K562 (cell line): ENCODE results near the gene AGFG2. TPM values are rescaled to one million over a fixed set of nuclear protein-coding genes. Genes with fewer than 3 reads are reported as not detected.

Source experiments
- ATAC-seq: fragments of 200-7000 bp; cut with Tn5 transposase; 3 replicates; pipeline ENCODE4 v1.9.1; 2020; ENCODE audit warnings: moderate library complexity
- BruUV-seq: library from RNA; stranded (reverse); fragments of 400-500 nt; replicated peaks from 2 replicates; lab custom pipeline; 2021; lab: Mats Ljungman, UMichigan
- CTCF ChIA-PET: fragments of 300-600 bp; formaldehyde crosslinking; extraction: SDS; loops from one replicate; lab custom pipeline; 2021; ENCODE audit warnings: low intra/inter-chr PET ratio; lab: Yijun Ruan, JAX
- POLR2A ChIA-PET: fragments of 300-600, 350-650 bp; sonication (Branson Sonifier 250); formaldehyde crosslinking; extraction: SDS; loops from one replicate; lab custom pipeline; 2021; ENCODE audit warnings: antibody characterized with exemption, inconsistent platforms; lab: Yijun Ruan, JAX
- DNase-seq, 4 experiments: peaks; one replicate each; pipeline versions ENCODE4 v3.0.0 to v3.0.0-alpha.2; 2011 to 2018; ENCODE audit warnings: low spot score in 3 of 4, mixed read lengths in 3 of 4; ENCODE audit errors: extremely low read depth in 1 of 4
- FAIRE-seq: peaks from 2 replicates; lab custom pipeline; 2011; peaks lifted over from hg19 to GRCh38; lab: Jason Lieb, UNC
- H2AFZ ChIP-seq: 2 replicates; pipeline ENCODE4 v1.6.0; 2011; ENCODE audit warnings: low read depth, low read length, control low read depth, inconsistent platforms
- H3K27ac ChIP-seq: fragments of 200-600 bp; 3 replicates; pipeline ENCODE4 v1.8.0; 2011; ENCODE audit warnings: low read depth, mild to moderate bottlenecking, control low read depth, inconsistent platforms, low read length, moderate library complexity, mixed read lengths; ENCODE audit errors: extremely low read depth
- H3K27me3 ChIP-seq, 2 experiments: fragments of 300-600 bp in 1 of 2; 2 replicates in 1 of 2; 3 replicates in 1 of 2; pipeline versions ENCODE4 v1.6.0 to v1.8.0; 2011; ENCODE audit warnings: inconsistent platforms in 2 of 2, low read length in 2 of 2, mild to moderate bottlenecking in 1 of 2, mixed read lengths in 1 of 2, moderate library complexity in 1 of 2; ENCODE audit not compliant: control insufficient read depth in 2 of 2, insufficient read depth in 2 of 2
- H3K36me3 ChIP-seq: fragments of 300-600 bp; 3 replicates; pipeline ENCODE4 v1.8.0; 2011; ENCODE audit warnings: mild to moderate bottlenecking, low read length, inconsistent platforms; ENCODE audit not compliant: control insufficient read depth, insufficient read depth
- H3K4me1 ChIP-seq, 2 experiments: fragments of 200-600 bp in 1 of 2; replicated peaks in 1 of 2; 2 replicates in 1 of 2; 3 replicates in 1 of 2; pipeline versions ENCODE4 v1.5.1 to v1.8.0; 2011; ENCODE audit warnings: inconsistent platforms in 2 of 2, low read length in 2 of 2, mild to moderate bottlenecking in 1 of 2, mixed read lengths in 1 of 2, moderate library complexity in 1 of 2; ENCODE audit not compliant: control insufficient read depth in 2 of 2, insufficient read depth in 2 of 2
- H3K4me2 ChIP-seq: 2 replicates; pipeline ENCODE4 v1.6.1; 2011; ENCODE audit warnings: low read length, control low read depth, inconsistent platforms, mixed read lengths; ENCODE audit not compliant: insufficient read depth
- H3K4me3 ChIP-seq: fragments of 200-600 bp; sonication (generic), shearing (Covaris generic); 2 replicates; pipeline ENCODE4 v1.5.1; 2016; ENCODE audit warnings: control low read depth, inconsistent platforms
- H3K79me2 ChIP-seq: fragments of 200-600 bp; 3 replicates; pipeline ENCODE4 v1.8.0; 2011; ENCODE audit warnings: low read length, inconsistent platforms; ENCODE audit not compliant: control insufficient read depth, insufficient read depth
- H3K9ac ChIP-seq, 2 experiments: 2 replicates each; pipeline versions ENCODE4 v1.6.0 to v1.6.1; 2011; ENCODE audit warnings: low read depth in 2 of 2, low read length in 2 of 2, control low read depth in 1 of 2, inconsistent platforms in 1 of 2, mild to moderate bottlenecking in 1 of 2, mixed read lengths in 1 of 2; ENCODE audit not compliant: insufficient read depth in 1 of 2
- H3K9me1 ChIP-seq: one replicate; pipeline ENCODE4 v1.6.0; 2011; ENCODE audit warnings: inconsistent platforms, mild to moderate bottlenecking, low read length, moderate library complexity; ENCODE audit not compliant: control insufficient read depth, insufficient read depth
- H3K9me3 ChIP-seq: replicated peaks from 2 replicates; pipeline ENCODE4 v1.5.1; 2011; ENCODE audit warnings: low read depth, low read length, inconsistent platforms; ENCODE audit not compliant: control insufficient read depth, insufficient read depth
- H4K20me1 ChIP-seq: replicated peaks from 2 replicates; pipeline ENCODE4 v1.6.1; 2011; ENCODE audit warnings: low read length, inconsistent platforms, mixed read lengths; ENCODE audit not compliant: control insufficient read depth, insufficient read depth
- CHD4 ChIP-seq: fragments of 200-600 bp; sonication (generic); IDR thresholded peaks from 3 replicates; pipeline ENCODE4 v1.6.1; 2012; ENCODE audit warnings: low read depth, mild to moderate bottlenecking, mixed read lengths, low read length, inconsistent platforms; ENCODE audit not compliant: insufficient read depth, insufficient replicate concordance, poor library complexity, severe bottlenecking
- CSDE1 ChIP-seq, 2 experiments: fragments of 450-650 bp; IDR thresholded peaks; 2 replicates each; pipeline ENCODE4 v1.6.1; 2016; ENCODE audit warnings: mild to moderate bottlenecking in 1 of 2
- KAT2B ChIP-seq: IDR thresholded peaks from one replicate; pipeline ENCODE4 v1.6.1; 2012; ENCODE audit warnings: low read depth, mild to moderate bottlenecking, control low read depth, inconsistent platforms, low read length, moderate library complexity
- NFXL1 ChIP-seq: fragments of 450-650 bp; formaldehyde crosslinking; IDR thresholded peaks from 2 replicates; pipeline ENCODE4 v1.4.0; 2021; ENCODE audit warnings: mild to moderate bottlenecking
- NR2C2 ChIP-seq, 2 experiments: fragments of 200-800 bp in 1 of 2; sonication (Bioruptor generic) in 1 of 2; sonication (generic) in 1 of 2; formaldehyde crosslinking in 1 of 2; IDR thresholded peaks; 2 replicates each; pipeline versions ENCODE4 v1.6.1 to v1.8.0; 2016 to 2022; ENCODE audit warnings: mild to moderate bottlenecking in 1 of 2, missing compliant biosample characterization in 1 of 2, missing genetic modification characterization in 1 of 2, missing genetic modification reagents in 1 of 2
- SIN3A ChIP-seq, 2 experiments: fragments of 150-350 bp in 1 of 2; IDR thresholded peaks; 2 replicates each; pipeline ENCODE4 v1.6.1; 2011 to 2016; ENCODE audit warnings: borderline replicate concordance in 2 of 2, low read depth in 2 of 2, low read length in 2 of 2, mild to moderate bottlenecking in 2 of 2, moderate library complexity in 2 of 2; ENCODE audit not compliant: control insufficient read depth in 1 of 2
- TEAD2 ChIP-seq: fragments of 450-650 bp; IDR thresholded peaks from 2 replicates; pipeline ENCODE4 v1.6.1; 2016; ENCODE audit warnings: missing genetic modification characterization, control low read depth, missing compliant biosample characterization
- U2AF2 ChIP-seq: fragments of 200-400 bp; formaldehyde crosslinking; optimal IDR thresholded peaks from 2 replicates; pipeline ENCODE3; 2017; ENCODE audit warnings: low read depth, mild to moderate bottlenecking, low read length
- XRCC3 ChIP-seq: fragments of 450-650 bp; IDR thresholded peaks from 2 replicates; pipeline ENCODE4 v1.6.1; 2017; ENCODE audit warnings: mild to moderate bottlenecking, moderate library complexity
- ZNF140 ChIP-seq: fragments of 250-450 bp; sonication (Bioruptor Pico); IDR thresholded peaks from 2 replicates; pipeline ENCODE4 v1.8.0; 2021; ENCODE audit warnings: moderate library complexity, mild to moderate bottlenecking, inconsistent platforms
- ZNF780A ChIP-seq: fragments of 250-450 bp; sonication (Bioruptor Pico); IDR thresholded peaks from 2 replicates; pipeline ENCODE4 v1.5.0; 2021; ENCODE audit warnings: mild to moderate bottlenecking
- WGBS: fragments of 100-300 bp; shearing (Covaris generic); methylation state at CpG from one replicate; pipeline ENCODE4 v1.1.6; 2016; ENCODE audit warnings: low coverage, mixed read lengths; ENCODE audit not compliant: insufficient coverage; ENCODE audit errors: missing lambda C conversion rate; 5-methylcytosine and 5-hydroxymethylcytosine counted together
- in situ Hi-C: fragments of 300-500 bp; cut with MboI; formaldehyde crosslinking; loops from 4 replicates; pipeline ENCODE4 v1.15.0; 2018; ENCODE audit warnings: inconsistent platforms, mixed read lengths
- intact Hi-C: fragments of 100-400 bp; cut with micrococcal nuclease; formaldehyde crosslinking; loops from 2 replicates; pipeline ENCODE4 v1.14.2; 2022
- polyA plus RNA-seq, 8 experiments: library from polyadenylated mRNA; depleted of rRNA in 4 of 8; stranded (reverse) in 5 of 8; unstranded in 3 of 8; fragments of >200 nt; fragmentation: Nextera tagmentation in 2 of 8; fragmentation: Illumina TruSeq in 1 of 8; extraction: Ambion mirVana in 2 of 8; extraction: Trizol in 1 of 8; gene quantifications; 2 replicates each; pipeline versions ENCODE4 v1.2.1 to v1.2.3, GENCODE V29; 2011 to 2014; ENCODE audit warnings: inconsistent platforms in 1 of 8, missing spikeins in 1 of 8
- total RNA-seq, 7 experiments: library from RNA; depleted of rRNA in 6 of 7; stranded (reverse); fragments of >200 nt in 6 of 7; fragmentation: Illumina TruSeq in 2 of 7; extraction: Trizol in 2 of 7; gene quantifications; 2 replicates each; pipeline versions ENCODE4 v1.2.1 to v1.2.3, GENCODE V29; 2011 to 2021; ENCODE audit warnings: low replicate concordance in 1 of 7
- TF ChIP-seq, protein P1 (sequence below): fragments of 450-650 bp; IDR thresholded peaks from 2 replicates; pipeline ENCODE4 v1.7.1; 2018; ENCODE audit warnings: mild to moderate bottlenecking, low read depth; ENCODE audit not compliant: partially characterized antibody
- TF ChIP-seq, protein P2 (sequence below): fragments of 250-450 bp; sonication (Bioruptor Pico); IDR thresholded peaks from 2 replicates; pipeline ENCODE4 v1.8.0; 2022; ENCODE audit warnings: moderate library complexity, mild to moderate bottlenecking, inconsistent platforms
- TF ChIP-seq, protein P3 (sequence below): fragments of 150-350 bp; conservative IDR thresholded peaks from 2 replicates; pipeline ENCODE4 v1.6.1; 2014; ENCODE audit warnings: low read length
- TF ChIP-seq, protein P4 (sequence below): fragments of 450-650 bp; formaldehyde crosslinking; IDR thresholded peaks from 2 replicates; pipeline ENCODE4 v1.4.0; 2020; ENCODE audit warnings: mild to moderate bottlenecking, moderate library complexity

Gene AGFG2
- total and polyA plus RNA-seq, 9 of the 15 experiments (the other 6 are each of a cell fraction or from before 2014, with no cell fraction given): 0.31 to 23.1 (median 6.5) TPM

DNA sequence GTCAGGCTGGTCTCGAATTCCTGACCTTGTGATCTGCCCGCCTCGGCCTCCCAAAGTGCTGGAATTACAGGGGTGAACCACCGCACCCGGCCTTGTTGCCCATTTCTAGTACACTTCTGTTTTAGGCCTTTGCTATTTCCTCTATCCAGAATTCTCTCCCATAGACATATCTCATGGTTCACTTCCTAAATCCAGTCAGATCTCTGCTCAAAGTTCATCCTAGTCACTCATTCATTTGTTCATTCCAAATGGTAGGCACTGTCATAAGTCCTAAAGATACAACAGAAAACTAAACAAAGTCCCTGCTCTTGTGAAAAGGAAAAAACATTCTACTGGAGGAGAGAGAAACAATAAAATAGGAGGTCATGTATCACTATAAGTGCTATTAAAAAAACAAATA lies 71.0 kb downstream of the AGFG2 start:
- Histone ChIP-seq H4K20me1 (no peaks in the 10 kb centered on the region), H3K9me1 (no peaks in the 10 kb centered on the region), H3K4me3 (no peak overlapping the region), H2AFZ (no peak overlapping the region), H3K9ac (no peak overlapping the region), H3K27ac (no peak overlapping the region), H3K9me3 (no peaks in the 10 kb centered on the region), H3K27me3 (no peaks in the 10 kb centered on the region), H3K4me1 (peaks cover 23 to 42% of the 10 kb centered on the region in 2 experiments; a peak in 3 of 5 replicates), H3K4me2 (no peak overlapping the region), H3K36me3 (peaks cover 3% of the 10 kb centered on the region; the same call in 1 of the 3 replicates), H3K79me2 (peaks cover 9% of the 10 kb centered on the region; the same call in 2 of the 3 replicates)
- no TSS peak for BruUV-seq
- no peak for FAIRE-seq
- CTCF ChIA-PET: no interaction called here
- in situ Hi-C loops (no loop called here), intact Hi-C loops (no loop called here)
- POLR2A ChIA-PET: no interaction called here
- 84% methylated on average over 5 of the region's 5 CpGs for WGBS
- ATAC-seq: no peak
- no peak for DNase-seq
- TF ChIP-seq, protein P1, sequence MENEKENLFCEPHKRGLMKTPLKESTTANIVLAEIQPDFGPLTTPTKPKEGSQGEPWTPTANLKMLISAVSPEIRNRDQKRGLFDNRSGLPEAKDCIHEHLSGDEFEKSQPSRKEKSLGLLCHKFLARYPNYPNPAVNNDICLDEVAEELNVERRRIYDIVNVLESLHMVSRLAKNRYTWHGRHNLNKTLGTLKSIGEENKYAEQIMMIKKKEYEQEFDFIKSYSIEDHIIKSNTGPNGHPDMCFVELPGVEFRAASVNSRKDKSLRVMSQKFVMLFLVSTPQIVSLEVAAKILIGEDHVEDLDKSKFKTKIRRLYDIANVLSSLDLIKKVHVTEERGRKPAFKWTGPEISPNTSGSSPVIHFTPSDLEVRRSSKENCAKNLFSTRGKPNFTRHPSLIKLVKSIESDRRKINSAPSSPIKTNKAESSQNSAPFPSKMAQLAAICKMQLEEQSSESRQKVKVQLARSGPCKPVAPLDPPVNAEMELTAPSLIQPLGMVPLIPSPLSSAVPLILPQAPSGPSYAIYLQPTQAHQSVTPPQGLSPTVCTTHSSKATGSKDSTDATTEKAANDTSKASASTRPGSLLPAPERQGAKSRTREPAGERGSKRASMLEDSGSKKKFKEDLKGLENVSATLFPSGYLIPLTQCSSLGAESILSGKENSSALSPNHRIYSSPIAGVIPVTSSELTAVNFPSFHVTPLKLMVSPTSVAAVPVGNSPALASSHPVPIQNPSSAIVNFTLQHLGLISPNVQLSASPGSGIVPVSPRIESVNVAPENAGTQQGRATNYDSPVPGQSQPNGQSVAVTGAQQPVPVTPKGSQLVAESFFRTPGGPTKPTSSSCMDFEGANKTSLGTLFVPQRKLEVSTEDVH: no peak
- TF ChIP-seq ZNF140: no peak
- no peak for TF ChIP-seq CHD4
- no peak for TF ChIP-seq ZNF780A (CRISPR knock-in tag)
- no peak for TF ChIP-seq XRCC3
- TF ChIP-seq, protein P2, sequence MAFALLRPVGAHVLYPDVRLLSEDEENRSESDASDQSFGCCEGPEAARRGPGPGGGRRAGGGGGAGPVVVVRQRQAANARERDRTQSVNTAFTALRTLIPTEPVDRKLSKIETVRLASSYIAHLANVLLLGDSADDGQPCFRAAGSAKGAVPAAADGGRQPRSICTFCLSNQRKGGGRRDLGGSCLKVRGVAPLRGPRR: no peak
- no peak for TF ChIP-seq U2AF2
- TF ChIP-seq TEAD2 (tag): no peak
- TF ChIP-seq CSDE1 (IDR thresholded peaks at IDR 0.05): no peak
- TF ChIP-seq NR2C2 (CRISPR knock-in tag; IDR thresholded peaks at IDR 0.05): no peak
- TF ChIP-seq NR2C2 (tag; IDR thresholded peaks at IDR 0.05): no peak
- no peak for TF ChIP-seq SIN3A (IDR thresholded peaks at IDR 0.05; ENCODE audit: borderline replicate concordance in 2 of 2, control insufficient read depth in 1 of 2, low read depth in 2 of 2, low read length in 2 of 2)
- no peak for TF ChIP-seq KAT2B
- TF ChIP-seq, protein P3, sequence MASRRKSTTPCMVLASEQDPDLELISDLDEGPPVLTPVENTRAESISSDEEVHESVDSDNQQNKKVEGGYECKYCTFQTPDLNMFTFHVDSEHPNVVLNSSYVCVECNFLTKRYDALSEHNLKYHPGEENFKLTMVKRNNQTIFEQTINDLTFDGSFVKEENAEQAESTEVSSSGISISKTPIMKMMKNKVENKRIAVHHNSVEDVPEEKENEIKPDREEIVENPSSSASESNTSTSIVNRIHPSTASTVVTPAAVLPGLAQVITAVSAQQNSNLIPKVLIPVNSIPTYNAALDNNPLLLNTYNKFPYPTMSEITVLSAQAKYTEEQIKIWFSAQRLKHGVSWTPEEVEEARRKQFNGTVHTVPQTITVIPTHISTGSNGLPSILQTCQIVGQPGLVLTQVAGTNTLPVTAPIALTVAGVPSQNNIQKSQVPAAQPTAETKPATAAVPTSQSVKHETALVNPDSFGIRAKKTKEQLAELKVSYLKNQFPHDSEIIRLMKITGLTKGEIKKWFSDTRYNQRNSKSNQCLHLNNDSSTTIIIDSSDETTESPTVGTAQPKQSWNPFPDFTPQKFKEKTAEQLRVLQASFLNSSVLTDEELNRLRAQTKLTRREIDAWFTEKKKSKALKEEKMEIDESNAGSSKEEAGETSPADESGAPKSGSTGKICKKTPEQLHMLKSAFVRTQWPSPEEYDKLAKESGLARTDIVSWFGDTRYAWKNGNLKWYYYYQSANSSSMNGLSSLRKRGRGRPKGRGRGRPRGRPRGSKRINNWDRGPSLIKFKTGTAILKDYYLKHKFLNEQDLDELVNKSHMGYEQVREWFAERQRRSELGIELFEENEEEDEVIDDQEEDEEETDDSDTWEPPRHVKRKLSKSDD: no peak
- TF ChIP-seq, protein P4, sequence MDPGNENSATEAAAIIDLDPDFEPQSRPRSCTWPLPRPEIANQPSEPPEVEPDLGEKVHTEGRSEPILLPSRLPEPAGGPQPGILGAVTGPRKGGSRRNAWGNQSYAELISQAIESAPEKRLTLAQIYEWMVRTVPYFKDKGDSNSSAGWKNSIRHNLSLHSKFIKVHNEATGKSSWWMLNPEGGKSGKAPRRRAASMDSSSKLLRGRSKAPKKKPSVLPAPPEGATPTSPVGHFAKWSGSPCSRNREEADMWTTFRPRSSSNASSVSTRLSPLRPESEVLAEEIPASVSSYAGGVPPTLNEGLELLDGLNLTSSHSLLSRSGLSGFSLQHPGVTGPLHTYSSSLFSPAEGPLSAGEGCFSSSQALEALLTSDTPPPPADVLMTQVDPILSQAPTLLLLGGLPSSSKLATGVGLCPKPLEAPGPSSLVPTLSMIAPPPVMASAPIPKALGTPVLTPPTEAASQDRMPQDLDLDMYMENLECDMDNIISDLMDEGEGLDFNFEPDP (CRISPR knock-in tag): no peak
- TF ChIP-seq NFXL1 (CRISPR knock-in tag): no peak
